DND-41 (cell line): Measurements from ENCODE around the gene FOLR3.

Experiments
- ATAC-seq: fragments of 200-7000 bp; cut with Tn5 transposase; 3 replicates; pipeline ENCODE4 v1.9.1; 2021; ENCODE audit warnings: low read depth; ENCODE audit not compliant: insufficient read depth
- DNase-seq: peaks from one replicate; pipeline ENCODE4 v3.0.0-alpha.2; 2020
- H2AFZ ChIP-seq: 2 replicates; pipeline ENCODE4 v1.6.0; 2012; ENCODE audit warnings: low read depth, low read length
- H3K27ac ChIP-seq: 2 replicates; pipeline ENCODE4 v1.5.1; 2012; ENCODE audit warnings: low read length, inconsistent platforms
- H3K27me3 ChIP-seq: fragments of 200-600 bp; sonication (generic); 2 replicates; pipeline ENCODE4 v1.6.0; 2012; ENCODE audit warnings: low read length, mild to moderate bottlenecking, inconsistent platforms; ENCODE audit not compliant: insufficient read depth, poor library complexity
- H3K36me3 ChIP-seq: 2 replicates; pipeline ENCODE4 v1.5.1; 2012; ENCODE audit warnings: low read length, inconsistent platforms; ENCODE audit not compliant: insufficient read depth
- H3K4me1 ChIP-seq: 2 replicates; pipeline ENCODE4 v1.5.1; 2012; ENCODE audit warnings: mild to moderate bottlenecking, low read length; ENCODE audit not compliant: insufficient read depth
- H3K4me2 ChIP-seq: 2 replicates; pipeline ENCODE4 v1.6.0; 2012; ENCODE audit warnings: mild to moderate bottlenecking, moderate library complexity, low read length, inconsistent platforms; ENCODE audit not compliant: insufficient read depth
- H3K4me3 ChIP-seq, 2 experiments: fragments of 200-600 bp in 1 of 2; shearing (Covaris generic) in 1 of 2; 2 replicates each; pipeline ENCODE4 v1.5.1; 2012 to 2016; ENCODE audit warnings: inconsistent platforms in 2 of 2, low read length in 2 of 2, mild to moderate bottlenecking in 2 of 2, low read depth in 1 of 2, moderate library complexity in 1 of 2
- H3K79me2 ChIP-seq: 2 replicates; pipeline ENCODE4 v1.6.0; 2012; ENCODE audit warnings: low read length, inconsistent platforms; ENCODE audit not compliant: insufficient read depth
- H3K9ac ChIP-seq: 2 replicates; pipeline ENCODE4 v1.6.0; 2012; ENCODE audit warnings: low read depth, mild to moderate bottlenecking, inconsistent platforms, low read length, moderate library complexity
- H3K9me3 ChIP-seq: 2 replicates; pipeline ENCODE4 v1.5.1; 2012; ENCODE audit warnings: low read length, moderate library complexity, mild to moderate bottlenecking, inconsistent platforms; ENCODE audit not compliant: insufficient read depth, severe bottlenecking
- H4K20me1 ChIP-seq: 2 replicates; pipeline ENCODE4 v1.6.0; 2012; ENCODE audit warnings: low read length; ENCODE audit not compliant: insufficient read depth
- CTCF ChIP-seq: IDR thresholded peaks from 2 replicates; pipeline ENCODE4 v1.5.1; 2012; ENCODE audit warnings: borderline replicate concordance, low read length, moderate library complexity, mild to moderate bottlenecking; ENCODE audit not compliant: poor library complexity, severe bottlenecking; ENCODE audit errors: extremely low read depth
- EZH2 ChIP-seq: IDR thresholded peaks from 3 replicates; pipeline ENCODE4 v1.6.1; 2012; ENCODE audit warnings: borderline replicate concordance, low read depth, mild to moderate bottlenecking, moderate library complexity, low read length, inconsistent platforms; ENCODE audit not compliant: severe bottlenecking

The FOLR3 gene

GRCh38 chr11:72105888-72106287 lies 29.6 kb upstream of the FOLR3 start, which contains the start of gene TOMT:
Gene TOMT (plus strand): TSS chr11:72105924. CDS start chr11:72105952, 28 bp downstream.
- Histone ChIP-seq H3K9ac (no peak within 1 kb of the TSS), H3K79me2 (peaks cover 26% of the 10 kb centered on the region), H3K4me1 (peaks cover 33% of the 10 kb centered on the region), H3K4me3 (no peak within 1 kb of the TSS), H4K20me1 (no peaks in the 10 kb centered on the region), H3K4me2 (no peak within 1 kb of the TSS), H3K36me3 (peaks cover 42% of the 10 kb centered on the region), H3K9me3 (no peaks in the 10 kb centered on the region), H2AFZ (no peak within 1 kb of the TSS), H3K27ac (no peak within 1 kb of the TSS), H3K27me3 (no peaks in the 10 kb centered on the region)
- TF ChIP-seq CTCF (no peak), EZH2 (no peak)
- no peak for DNase-seq
- ATAC-seq = no peak

GRCh38 chr11:72111300-72112142 lies 24.0 kb upstream of the FOLR3 start:
- Histone ChIP-seq H3K27me3 (no peaks in the 10 kb centered on the region), H3K4me2 (peak overlapping the region; percentile 76), H2AFZ (peak overlapping the region; percentile 67), H4K20me1 (no peaks in the 10 kb centered on the region), H3K9ac (peak overlapping the region; percentile 75), H3K36me3 (peaks cover 31% of the 10 kb centered on the region), H3K9me3 (no peaks in the 10 kb centered on the region), H3K4me1 (peaks cover 24% of the 10 kb centered on the region), H3K27ac (peak overlapping the region; percentile 98), H3K4me3 (peak overlapping the region; percentile 48 to 69; a peak in 3 of 4 replicates), H3K79me2 (peaks cover 9% of the 10 kb centered on the region)
- ATAC-seq (peak; percentile 2; the same call in 2 of the 3 replicates), DNase-seq (no peak)
- TF ChIP-seq CTCF (no peak), EZH2 (no peak)

GRCh38 chr11:72112143-72112977 lies 23.2 kb upstream of the FOLR3 start, which contains the start of gene ANAPC15:
Gene ANAPC15 (minus strand): TSS chr11:72112695. CDS start chr11:72111276, 1,419 bp downstream.
- ATAC-seq = peak; percentile 89

More at GRCh38 chr11:72112143-72112977, 23.2 kb upstream of the FOLR3 start, which contains the start of gene ANAPC15:
- DNase-seq = peak; percentile 99
- H3K9ac ChIP-seq = peak within 1 kb of the TSS; percentile 75
- peaks cover 31% of the 10 kb centered on the region for H3K36me3 ChIP-seq
- peak within 1 kb of the TSS; percentile 48 to 69 for H3K4me3 ChIP-seq
- peak within 1 kb of the TSS; percentile 81 for H2AFZ ChIP-seq
- peaks cover 9% of the 10 kb centered on the region for H3K79me2 ChIP-seq
- H3K9me3 ChIP-seq = no peaks in the 10 kb centered on the region
- TF ChIP-seq CTCF = no peak
- TF ChIP-seq EZH2 = no peak
- H3K4me1 ChIP-seq = peaks cover 24% of the 10 kb centered on the region
- no peaks in the 10 kb centered on the region for H3K27me3 ChIP-seq
- peak within 1 kb of the TSS; percentile 98 for H3K27ac ChIP-seq
- H3K4me2 ChIP-seq = peak within 1 kb of the TSS; percentile 76
- H4K20me1 ChIP-seq = no peaks in the 10 kb centered on the region
